ENCODE measurements around the gene CAPN7.

CAPN7 gene

DNA sequence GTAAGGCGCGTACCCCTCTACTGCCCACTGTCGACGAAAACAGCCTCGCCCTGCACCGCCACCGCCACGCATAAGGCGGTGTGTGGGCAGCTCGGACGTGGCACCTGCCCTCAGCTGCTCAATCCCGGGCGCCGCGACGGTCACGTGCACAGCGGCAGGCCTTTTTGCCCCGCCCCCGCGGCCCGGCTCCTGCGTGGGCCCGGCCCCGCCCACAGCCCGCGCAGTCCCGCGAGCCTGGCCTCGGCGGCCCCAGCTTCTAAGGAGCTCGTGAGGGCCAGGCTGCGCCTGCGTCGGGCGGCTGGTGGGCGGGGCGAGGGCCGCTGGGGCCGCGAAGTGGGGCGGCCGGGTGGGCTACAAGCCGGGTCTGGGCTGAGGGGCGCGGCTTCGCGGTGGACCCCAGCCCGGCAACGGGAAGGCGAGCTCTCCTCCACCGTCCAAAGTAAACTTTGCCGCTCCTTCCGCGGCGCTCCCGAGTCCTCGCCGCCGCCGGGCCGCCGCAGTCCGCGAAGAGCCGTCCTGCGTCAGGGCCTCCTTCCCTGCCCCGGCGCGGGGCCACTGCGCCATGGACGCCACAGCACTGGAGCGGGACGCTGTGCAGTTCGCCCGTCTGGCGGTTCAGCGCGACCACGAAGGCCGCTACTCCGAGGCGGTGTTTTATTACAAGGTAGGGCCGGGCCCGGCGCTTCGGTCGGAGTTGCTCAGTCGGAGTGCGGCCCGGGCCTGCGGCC, at the start of gene CAPN7:
Gene CAPN7, plus strand, starts transcription at position 313 of the 728 bp plus-strand sequence. Its CDS starts 250 bp downstream, at position 563.
- no peaks in the 10 kb centered on the region for H3K27me3 ChIP-seq (ENCODE audit: insufficient read depth, low read length, poor library complexity)
- H3K9ac ChIP-seq (ENCODE audit: low read depth, low read length), result peak within 1 kb of the TSS; percentile 90
- H3K4me3 ChIP-seq (ENCODE audit: low read depth in 1 of 2, low read length in 2 of 2), result peak within 1 kb of the TSS; percentile 67 to 95
- DNase-seq (peak; percentile 93), ATAC-seq (ENCODE audit: insufficient read depth, low read depth) (peak; percentile 90)
- H3K4me2 ChIP-seq (ENCODE audit: insufficient read depth, low read length), result peak within 1 kb of the TSS; percentile 92
- H3K36me3 ChIP-seq (ENCODE audit: insufficient read depth, low read length), result peaks cover 22% of the 10 kb centered on the region
- H3K4me1 ChIP-seq (ENCODE audit: insufficient read depth, low read length), result peaks cover 44% of the 10 kb centered on the region
- H3K9me3 ChIP-seq (ENCODE audit: insufficient read depth, low read length, severe bottlenecking), result no peaks in the 10 kb centered on the region
- peak within 1 kb of the TSS; percentile 87 for H2AFZ ChIP-seq (ENCODE audit: low read depth, low read length)
- peak within 1 kb of the TSS; percentile 81 for H3K27ac ChIP-seq (ENCODE audit: low read length)
- H3K79me2 ChIP-seq (ENCODE audit: insufficient read depth, low read length), result peaks cover 53% of the 10 kb centered on the region
- peaks cover 19% of the 10 kb centered on the region; the same call in 1 of the 2 replicates for H4K20me1 ChIP-seq (ENCODE audit: insufficient read depth, low read length)
- TF ChIP-seq, protein P1, sequence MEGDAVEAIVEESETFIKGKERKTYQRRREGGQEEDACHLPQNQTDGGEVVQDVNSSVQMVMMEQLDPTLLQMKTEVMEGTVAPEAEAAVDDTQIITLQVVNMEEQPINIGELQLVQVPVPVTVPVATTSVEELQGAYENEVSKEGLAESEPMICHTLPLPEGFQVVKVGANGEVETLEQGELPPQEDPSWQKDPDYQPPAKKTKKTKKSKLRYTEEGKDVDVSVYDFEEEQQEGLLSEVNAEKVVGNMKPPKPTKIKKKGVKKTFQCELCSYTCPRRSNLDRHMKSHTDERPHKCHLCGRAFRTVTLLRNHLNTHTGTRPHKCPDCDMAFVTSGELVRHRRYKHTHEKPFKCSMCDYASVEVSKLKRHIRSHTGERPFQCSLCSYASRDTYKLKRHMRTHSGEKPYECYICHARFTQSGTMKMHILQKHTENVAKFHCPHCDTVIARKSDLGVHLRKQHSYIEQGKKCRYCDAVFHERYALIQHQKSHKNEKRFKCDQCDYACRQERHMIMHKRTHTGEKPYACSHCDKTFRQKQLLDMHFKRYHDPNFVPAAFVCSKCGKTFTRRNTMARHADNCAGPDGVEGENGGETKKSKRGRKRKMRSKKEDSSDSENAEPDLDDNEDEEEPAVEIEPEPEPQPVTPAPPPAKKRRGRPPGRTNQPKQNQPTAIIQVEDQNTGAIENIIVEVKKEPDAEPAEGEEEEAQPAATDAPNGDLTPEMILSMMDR (IDR thresholded peaks at IDR 0.05; ENCODE audit: borderline replicate concordance, extremely low read depth, low read length, poor library complexity, severe bottlenecking), result peak; percentile 52
- TF ChIP-seq EZH2 (IDR thresholded peaks at IDR 0.05; ENCODE audit: borderline replicate concordance, low read depth, low read length, severe bottlenecking), result no peak

- Histone ChIP-seq H3K36me3 (ENCODE audit: insufficient read depth, low read length) (no peaks in the 10 kb centered on the region), H3K4me1 (ENCODE audit: insufficient read depth, low read length) (no peaks in the 10 kb centered on the region), H3K4me2 (ENCODE audit: insufficient read depth, low read length) (no peak overlapping the region), H3K27me3 (ENCODE audit: insufficient read depth, low read length, poor library complexity) (peaks cover 32% of the 10 kb centered on the region), H4K20me1 (ENCODE audit: insufficient read depth, low read length) (no peaks in the 10 kb centered on the region), H2AFZ (ENCODE audit: low read depth, low read length) (no peak overlapping the region), H3K4me3 (ENCODE audit: low read depth in 1 of 2, low read length in 2 of 2) (no peak overlapping the region), H3K27ac (ENCODE audit: low read length) (no peak overlapping the region), H3K79me2 (ENCODE audit: insufficient read depth, low read length) (no peaks in the 10 kb centered on the region), H3K9ac (ENCODE audit: low read depth, low read length) (no peak overlapping the region), H3K9me3 (ENCODE audit: insufficient read depth, low read length, severe bottlenecking) (no peaks in the 10 kb centered on the region)
- TF ChIP-seq, protein P1 (IDR thresholded peaks at IDR 0.05; ENCODE audit: borderline replicate concordance, extremely low read depth, low read length, poor library complexity, severe bottlenecking), result no peak
- TF ChIP-seq EZH2 (IDR thresholded peaks at IDR 0.05; ENCODE audit: borderline replicate concordance, low read depth, low read length, severe bottlenecking), result no peak
- ATAC-seq (ENCODE audit: insufficient read depth, low read depth) (no peak), DNase-seq (no peak)
Measured at GRCh38 chr3:15157441-15157840, 48.6 kb upstream of the CAPN7 start.

- no peak overlapping the region for H3K4me3 ChIP-seq (ENCODE audit: low read depth in 1 of 2, low read length in 2 of 2)
- no peak overlapping the region for H2AFZ ChIP-seq (ENCODE audit: low read depth, low read length)
- H4K20me1 ChIP-seq (ENCODE audit: insufficient read depth, low read length), result no peaks in the 10 kb centered on the region
- ATAC-seq (ENCODE audit: insufficient read depth, low read depth) (no peak), DNase-seq (no peak)
- H3K9ac ChIP-seq (ENCODE audit: low read depth, low read length), result no peak overlapping the region
- H3K27ac ChIP-seq (ENCODE audit: low read length), result no peak overlapping the region
- H3K27me3 ChIP-seq (ENCODE audit: insufficient read depth, low read length, poor library complexity), result peaks cover 16% of the 10 kb centered on the region
- H3K79me2 ChIP-seq (ENCODE audit: insufficient read depth, low read length), result no peaks in the 10 kb centered on the region
- no peaks in the 10 kb centered on the region for H3K4me1 ChIP-seq (ENCODE audit: insufficient read depth, low read length)
- TF ChIP-seq EZH2 (IDR thresholded peaks at IDR 0.05; ENCODE audit: borderline replicate concordance, low read depth, low read length, severe bottlenecking), result no peak
- TF ChIP-seq, protein P1 (IDR thresholded peaks at IDR 0.05; ENCODE audit: borderline replicate concordance, extremely low read depth, low read length, poor library complexity, severe bottlenecking), result no peak
- H3K36me3 ChIP-seq (ENCODE audit: insufficient read depth, low read length), result no peaks in the 10 kb centered on the region
- no peak overlapping the region for H3K4me2 ChIP-seq (ENCODE audit: insufficient read depth, low read length)
- H3K9me3 ChIP-seq (ENCODE audit: insufficient read depth, low read length, severe bottlenecking), result no peaks in the 10 kb centered on the region
Measured at GRCh38 chr3:15159501-15160136, 46.4 kb upstream of the CAPN7 start.

Measured in DND-41 (cell line).